HG03521 (cell line): Measurements from ENCODE around the gene MRAP.

Experiments used
- ATAC-seq: cut with Tn5 transposase; IDR thresholded peaks from one replicate; pipeline ENCODE4 v1.9.1; 2021; ENCODE audit warnings: mild to moderate bottlenecking, moderate library complexity; ENCODE audit not compliant: unreplicated experiment

Gene MRAP

DNA sequence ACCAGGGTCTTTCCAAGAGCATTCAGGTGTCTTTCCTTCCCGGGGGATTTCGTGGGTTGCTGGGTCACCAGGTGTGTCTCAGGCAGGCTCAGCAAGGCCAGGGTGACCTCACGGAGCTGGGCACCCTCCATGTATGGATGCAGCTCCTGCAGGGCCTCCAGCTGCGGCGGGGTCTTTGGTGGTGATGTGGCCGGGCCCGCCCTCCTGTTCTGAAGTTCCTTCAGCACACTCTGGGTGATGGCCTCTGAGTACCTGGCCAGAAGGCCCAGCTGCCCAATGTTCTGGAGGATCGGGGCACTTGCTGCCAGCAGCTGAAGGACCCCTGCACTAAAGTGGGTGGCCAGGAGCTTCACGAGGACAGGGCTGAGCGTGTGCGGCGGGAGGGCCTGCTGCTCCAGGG lies 48.7 kb downstream of the MRAP start:
- no peak for ATAC-seq

DNA sequence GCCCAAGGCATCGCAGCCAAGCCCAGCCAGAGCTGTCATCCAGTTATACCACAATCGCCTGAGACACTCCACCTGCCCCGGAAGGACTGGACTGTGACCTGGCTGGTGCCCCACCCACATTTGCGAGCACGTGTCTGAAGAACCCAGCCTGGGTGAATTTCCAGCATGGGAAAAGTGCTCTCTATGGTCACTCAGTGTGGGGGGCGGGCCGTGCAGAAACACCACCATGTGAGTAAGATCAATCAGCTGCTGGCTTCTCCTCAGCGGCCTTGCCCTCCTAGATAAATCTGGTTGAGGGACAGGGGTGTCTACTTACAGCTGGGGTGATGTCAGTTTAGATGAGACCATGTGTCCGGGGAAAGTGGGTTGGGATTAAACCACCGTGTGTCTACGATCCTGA lies 49.3 kb downstream of the MRAP start:
- no peak for ATAC-seq

DNA sequence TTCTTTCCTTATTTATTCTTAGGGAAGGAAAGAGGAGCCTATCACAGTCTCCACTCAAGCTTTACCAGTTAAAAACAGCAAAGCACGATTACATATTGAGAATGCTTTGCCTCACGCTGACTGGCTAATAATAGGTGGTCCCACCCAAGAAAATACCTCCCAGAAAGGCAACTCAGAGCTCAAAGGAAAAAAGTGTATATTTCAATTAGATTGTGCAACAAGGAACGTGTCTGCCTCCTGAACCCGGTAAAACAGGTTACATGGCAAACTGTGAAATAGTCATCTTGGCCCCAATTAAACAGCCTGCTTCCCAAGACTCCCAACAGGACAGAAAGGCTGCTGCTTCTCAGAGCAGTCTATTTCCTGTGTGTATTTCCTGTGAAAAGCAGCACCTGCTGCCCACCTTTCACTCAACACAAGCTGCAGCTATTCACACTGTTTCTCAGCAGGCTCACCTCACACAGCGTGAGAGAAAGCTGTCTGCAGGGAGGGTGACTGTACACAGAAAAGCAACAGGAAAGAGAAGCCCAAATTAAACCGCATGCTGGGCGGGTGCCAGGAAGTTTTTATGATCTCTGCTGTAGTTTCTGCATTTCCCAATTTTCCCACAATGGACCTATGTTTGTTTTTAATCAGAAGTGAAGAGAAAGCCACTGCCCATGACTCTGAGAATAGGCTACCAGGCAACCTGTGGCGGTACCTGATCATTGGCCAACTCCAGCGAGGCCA lies 50.1 kb downstream of the MRAP start:
- no peak for ATAC-seq

DNA sequence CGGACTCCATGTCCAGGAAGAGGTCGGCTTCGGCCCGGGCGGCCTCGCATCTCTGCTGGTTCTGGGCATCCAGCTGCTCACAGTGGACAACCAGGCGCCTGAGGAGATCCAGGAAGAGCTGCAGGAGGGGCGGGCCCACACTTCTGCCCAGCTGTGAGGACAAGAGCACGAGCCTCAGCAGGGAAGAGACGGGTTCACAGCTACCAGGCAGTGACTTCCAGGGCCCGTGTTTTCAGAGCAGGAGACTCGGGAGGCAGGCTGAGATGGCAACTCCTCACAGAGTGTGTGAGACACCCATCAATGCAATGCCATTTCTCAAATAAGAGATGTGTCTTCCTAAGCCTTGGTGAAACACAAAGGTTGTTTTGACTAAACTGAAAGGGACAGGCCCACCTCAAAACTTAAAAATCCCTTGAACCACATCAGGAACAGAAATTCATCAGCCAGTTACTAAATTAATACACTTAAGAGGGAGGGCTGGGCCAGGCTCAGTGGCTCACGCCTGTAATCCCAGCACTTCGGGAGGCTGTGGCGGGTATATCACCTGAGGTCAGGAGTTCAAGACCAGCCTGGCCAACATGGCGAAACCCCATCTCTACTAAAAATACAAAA lies 50.8 kb downstream of the MRAP start:
- ATAC-seq: no peak

DNA sequence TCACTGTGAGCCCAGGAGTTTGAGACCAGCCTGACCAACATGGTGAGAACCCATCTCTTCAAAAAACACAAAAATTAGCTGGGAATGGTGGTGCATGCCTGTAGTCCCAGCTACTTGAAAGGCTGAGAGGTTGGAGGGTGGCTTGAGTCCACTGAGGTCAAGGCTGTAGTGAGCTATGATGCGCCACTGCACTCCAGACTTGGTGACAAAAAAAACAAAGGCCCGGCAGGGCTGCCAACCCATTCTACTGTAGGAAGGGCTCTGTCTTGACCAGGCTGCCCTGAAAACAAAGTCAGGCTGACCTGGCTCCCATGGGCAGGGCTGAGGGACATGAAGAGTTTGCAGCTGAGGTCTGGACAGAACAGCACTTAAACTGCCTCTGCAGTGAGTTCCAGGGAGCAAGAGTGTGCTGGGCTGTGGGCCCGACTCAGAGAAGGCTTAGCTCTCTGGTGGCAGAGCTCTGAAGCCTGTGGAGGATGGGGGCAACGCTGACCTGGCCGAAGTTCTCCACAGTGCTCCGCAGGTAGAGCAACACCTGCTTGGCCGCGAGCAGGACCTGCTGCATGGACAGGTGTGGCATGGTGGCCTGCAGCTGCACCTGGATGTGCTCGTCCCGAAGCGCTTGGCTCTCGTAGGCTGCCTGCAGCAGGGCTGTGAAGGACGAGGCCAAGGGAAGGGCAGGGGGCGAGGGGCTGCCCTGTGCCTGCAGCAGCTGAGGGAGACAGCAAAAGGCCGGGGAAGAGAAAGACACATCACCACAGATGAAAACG lies 51.7 kb downstream of the MRAP start:
- no peak for ATAC-seq

DNA sequence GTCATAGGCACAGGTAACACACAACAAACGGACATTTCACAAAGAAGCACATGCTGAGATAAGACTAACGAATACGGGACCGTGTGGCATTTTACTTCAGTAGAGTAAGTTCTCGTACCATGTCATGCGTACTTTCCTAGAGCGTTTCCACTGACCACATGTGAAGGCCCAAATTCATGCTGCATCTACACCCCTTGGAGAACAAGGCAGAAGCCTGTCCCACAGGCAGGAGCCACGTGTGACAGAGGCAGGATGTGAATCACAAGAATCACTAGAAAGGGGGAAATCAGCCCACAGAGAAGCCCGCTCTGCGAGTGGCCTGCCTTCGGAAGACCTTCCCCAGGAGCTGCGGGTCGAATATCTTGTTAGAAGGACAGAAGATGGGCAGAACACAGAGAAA lies 52.3 kb downstream of the MRAP start:
- ATAC-seq: no peak

DNA sequence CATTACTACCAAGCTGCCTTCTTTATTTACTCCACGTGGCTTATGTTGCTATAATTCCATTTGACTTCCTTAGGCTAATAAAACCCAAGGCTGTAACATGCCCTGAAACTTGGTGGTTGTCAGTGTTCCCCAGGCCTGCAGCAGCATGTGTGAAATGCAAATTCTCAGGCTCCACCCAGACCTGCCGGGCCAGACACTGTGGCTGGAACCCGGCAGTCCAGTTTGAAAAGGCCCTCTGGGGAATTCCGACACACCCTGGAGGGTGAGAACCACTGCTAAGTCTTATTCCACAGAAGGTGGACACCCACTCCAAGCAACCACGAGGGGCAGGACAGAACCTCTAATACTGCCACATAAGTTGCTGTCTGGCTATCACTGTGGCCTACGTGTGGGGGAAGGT lies 52.8 kb downstream of the MRAP start:
- ATAC-seq: no peak

DNA sequence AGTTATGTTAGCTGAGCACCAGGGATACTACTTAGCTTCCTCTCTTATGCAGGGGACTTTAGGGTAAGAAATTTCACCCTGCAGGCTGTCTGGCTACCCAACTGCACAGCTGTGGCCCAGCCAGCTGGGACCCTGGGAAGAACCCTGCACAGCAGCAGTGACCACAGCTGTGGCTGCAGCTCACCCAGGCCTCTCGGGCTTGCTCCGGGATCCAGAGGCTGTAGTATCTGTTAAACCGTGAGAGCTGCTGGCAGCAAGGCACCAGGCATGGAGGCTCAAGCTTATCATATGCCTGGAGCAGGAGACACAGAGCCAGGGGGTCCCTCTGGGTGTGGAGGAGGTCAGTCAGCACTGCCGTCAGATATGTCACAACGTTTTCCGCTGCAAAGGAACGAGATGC lies 53.9 kb downstream of the MRAP start:
- ATAC-seq: no peak

DNA sequence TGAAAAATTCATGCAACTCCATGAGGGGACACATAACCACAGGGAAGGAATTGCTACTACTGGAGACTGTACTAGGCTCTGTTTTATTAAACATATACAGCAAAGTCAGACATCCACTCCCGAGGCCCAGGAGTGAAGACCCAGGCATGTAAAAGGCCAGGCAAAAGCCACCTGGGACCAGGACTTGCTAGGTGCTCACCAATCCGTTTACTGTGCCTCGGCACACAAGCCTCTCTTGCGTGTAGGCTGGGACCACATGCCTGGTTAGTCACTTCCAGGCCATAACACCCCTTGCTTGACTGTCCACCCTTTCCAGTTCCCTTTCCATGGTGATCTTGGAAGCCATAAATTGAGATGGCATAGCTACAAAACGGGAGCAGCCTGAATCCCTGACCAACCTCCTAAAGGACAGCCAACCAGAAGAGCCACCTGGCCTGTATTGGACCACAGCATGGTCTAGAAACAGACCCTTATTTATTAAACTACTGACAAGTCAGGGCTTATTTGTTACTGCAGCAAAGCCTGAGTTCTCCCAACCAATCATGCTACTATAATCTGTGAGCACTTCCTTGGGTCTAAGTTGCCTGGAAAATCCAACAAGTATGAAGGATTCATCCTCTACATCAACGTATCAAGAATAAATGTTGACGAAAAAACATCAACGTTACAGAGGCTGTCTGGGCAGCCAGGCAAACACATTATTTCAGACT lies 54.5 kb downstream of the MRAP start:
- no peak for ATAC-seq

DNA sequence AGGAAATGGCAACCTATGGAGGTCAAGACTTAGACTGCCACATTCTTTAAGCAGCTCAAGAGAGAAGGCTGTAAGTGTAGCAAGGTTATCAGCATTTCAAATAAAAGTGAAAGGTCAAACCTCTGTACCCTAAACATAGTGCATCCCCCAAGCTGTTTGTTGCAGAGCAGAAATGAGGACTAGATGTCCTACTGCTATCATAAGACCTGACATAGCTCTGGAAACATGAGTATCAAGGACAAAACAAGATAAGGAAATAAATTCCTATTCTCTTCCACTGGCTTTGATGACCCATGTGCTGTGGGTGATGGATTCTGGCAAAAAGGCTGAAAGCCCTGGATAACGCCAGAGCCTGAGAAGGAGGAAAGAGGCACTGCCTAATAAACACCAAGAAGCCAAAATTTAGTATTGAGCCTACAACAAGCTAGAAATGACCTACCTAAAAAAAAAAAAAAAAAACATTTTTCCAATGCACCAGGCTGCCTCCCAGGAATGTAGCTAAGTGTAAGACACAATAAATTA lies 58.3 kb downstream of the MRAP start:
- ATAC-seq: no peak

DNA sequence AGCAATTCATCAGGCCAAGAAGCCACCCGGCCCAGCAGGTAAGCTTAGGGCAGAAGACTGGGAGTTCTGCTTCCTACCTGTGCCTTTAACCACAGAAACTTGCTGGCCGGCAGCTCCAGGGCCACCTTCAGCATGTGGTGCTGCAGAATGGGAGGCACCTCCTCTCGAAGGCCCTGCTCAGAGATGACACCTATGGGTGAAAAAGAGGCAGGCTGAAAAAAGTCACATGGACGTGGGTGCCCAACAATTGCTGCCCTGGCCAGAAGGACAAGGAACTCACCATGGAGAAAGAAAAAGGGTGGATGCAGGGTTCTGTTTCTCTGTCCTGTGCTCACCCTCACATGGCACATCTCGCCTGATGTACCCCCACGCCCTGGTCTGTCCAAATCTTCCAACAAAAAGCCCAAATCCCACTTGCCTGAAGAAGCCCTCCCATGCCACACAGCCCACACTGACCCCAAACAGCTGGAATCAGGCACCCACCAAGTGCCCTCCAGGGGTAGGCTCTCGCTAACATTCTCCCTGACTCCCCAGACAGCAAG lies 61.1 kb downstream of the MRAP start:
- ATAC-seq: no peak

DNA sequence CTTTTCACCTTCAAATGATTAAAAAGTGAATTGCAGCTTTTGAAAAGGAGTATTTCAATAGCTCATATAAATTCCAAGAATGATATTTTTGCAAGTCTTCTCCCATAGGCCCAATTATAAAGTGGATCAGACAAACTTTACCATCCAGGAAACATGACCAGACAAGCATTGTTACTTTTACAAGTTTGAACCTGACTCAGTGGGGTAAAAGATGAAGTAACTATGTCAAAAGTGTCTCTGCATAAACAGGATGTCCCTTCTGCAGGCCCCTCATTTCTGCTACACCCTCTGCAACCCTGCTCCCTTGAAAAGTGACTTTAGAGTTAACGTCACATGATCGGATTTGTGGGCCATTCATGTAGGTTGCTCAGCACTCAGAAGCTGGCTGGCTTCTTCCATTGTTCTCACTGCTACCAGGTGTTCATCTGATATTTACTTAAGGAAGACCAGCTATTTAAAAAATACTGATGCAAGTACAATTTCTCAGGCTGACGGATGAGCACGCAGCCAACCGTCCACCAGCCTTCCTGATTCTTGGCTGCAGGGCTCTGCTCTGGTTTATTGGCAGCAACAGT lies 61.8 kb downstream of the MRAP start:
- ATAC-seq: no peak
